Keratinocyte (primary cell): Measurements from ENCODE around the gene RNU6-1. TPM values are rescaled to one million over a fixed set of nuclear protein-coding genes. Genes with fewer than 3 reads are reported as not detected.

Experiments used
- DNase-seq: peaks from one replicate; pipeline ENCODE4 v3.0.0-alpha.2; 2011; ENCODE audit warnings: low read depth, missing footprints, low spot score
- FAIRE-seq: peaks from 2 replicates; lab custom pipeline; 2011; peaks lifted over from hg19 to GRCh38; lab: Jason Lieb, UNC
- H2AFZ ChIP-seq: 2 replicates; pipeline ENCODE4 v1.6.0; 2012; ENCODE audit warnings: low read length, control low read depth, inconsistent platforms; ENCODE audit not compliant: control insufficient read depth
- H3K27ac ChIP-seq: 2 replicates; pipeline ENCODE4 v1.5.1; 2011; ENCODE audit warnings: low read length; ENCODE audit not compliant: control insufficient read depth, insufficient read depth
- H3K27me3 ChIP-seq: 3 replicates; pipeline ENCODE4 v1.6.0; 2011; ENCODE audit warnings: low read length; ENCODE audit not compliant: control insufficient read depth, insufficient read depth; ENCODE audit errors: extremely low read depth
- H3K36me3 ChIP-seq, 2 experiments: 2 replicates in 1 of 2; 3 replicates in 1 of 2; pipeline ENCODE4 v1.5.1; 2011; ENCODE audit warnings: low read length in 2 of 2, mild to moderate bottlenecking in 1 of 2; ENCODE audit not compliant: control insufficient read depth in 2 of 2, insufficient read depth in 2 of 2; ENCODE audit errors: extremely low read depth in 1 of 2
- H3K4me1 ChIP-seq: 3 replicates; pipeline ENCODE4 v1.5.1; 2011; ENCODE audit warnings: low read length; ENCODE audit not compliant: control insufficient read depth, insufficient read depth; ENCODE audit errors: extremely low read depth
- H3K4me2 ChIP-seq: 3 replicates; pipeline ENCODE4 v1.6.0; 2011; ENCODE audit warnings: low read depth, low read length; ENCODE audit not compliant: control insufficient read depth, insufficient read depth; ENCODE audit errors: extremely low read depth
- H3K4me3 ChIP-seq, 3 experiments: fragments of 200-600 bp in 1 of 3; sonication (generic) in 1 of 3; 2 replicates in 2 of 3; 3 replicates in 1 of 3; pipeline ENCODE4 v1.5.1; 2011 to 2016; ENCODE audit warnings: low read length in 3 of 3, mild to moderate bottlenecking in 3 of 3, control low read depth in 2 of 3, inconsistent platforms in 1 of 3, low read depth in 1 of 3, mixed read lengths in 1 of 3, mixed run types in 1 of 3, moderate library complexity in 1 of 3; ENCODE audit not compliant: control insufficient read depth in 2 of 3, insufficient read depth in 2 of 3; ENCODE audit errors: extremely low read depth in 1 of 3
- H3K79me2 ChIP-seq: 2 replicates; pipeline ENCODE4 v1.6.0; 2012; ENCODE audit warnings: low read length; ENCODE audit not compliant: control insufficient read depth, insufficient read depth
- H3K9ac ChIP-seq: 3 replicates; pipeline ENCODE4 v1.6.0; 2011; ENCODE audit warnings: low read length; ENCODE audit not compliant: control insufficient read depth, insufficient read depth; ENCODE audit errors: extremely low read depth
- H3K9me1 ChIP-seq: 3 replicates; pipeline ENCODE4 v1.6.0; 2011; ENCODE audit warnings: low read length; ENCODE audit not compliant: control insufficient read depth, insufficient read depth; ENCODE audit errors: extremely low read depth
- H3K9me3 ChIP-seq: 2 replicates; pipeline ENCODE4 v1.5.1; 2012; ENCODE audit warnings: low read depth, low read length; ENCODE audit not compliant: control insufficient read depth
- H4K20me1 ChIP-seq: 3 replicates; pipeline ENCODE4 v1.6.0; 2011; ENCODE audit warnings: low read length; ENCODE audit not compliant: control insufficient read depth, insufficient read depth; ENCODE audit errors: extremely low read depth
- EZH2 ChIP-seq: IDR thresholded peaks from one replicate; pipeline ENCODE4 v1.6.1; 2012; ENCODE audit warnings: inconsistent platforms, mild to moderate bottlenecking, low read length, moderate library complexity
- dilution Hi-C: fragments of 300-500 bp; cut with MboI; formaldehyde crosslinking; loops from one replicate; pipeline ENCODE4 v1.7.0; 2020; ENCODE audit warnings: low sequenced_read_pairs; ENCODE audit not compliant: extremely low pct_ligation_motif_present
- polyA plus RNA-seq, 5 experiments: library from polyadenylated mRNA; depleted of rRNA in 3 of 5; stranded (reverse) in 3 of 5; stranded (forward) in 1 of 5; unstranded in 1 of 5; fragments of >200 nt; gene quantifications; 1 replicate in 1 of 5; 2 replicates in 3 of 5; 3 replicates in 1 of 5; pipeline versions ENCODE4 v1.2.1 to v1.2.3, GENCODE V29; 2011 to 2012; ENCODE audit warnings: missing spikeins in 2 of 5, low read depth in 1 of 5, low replicate concordance in 1 of 5
- TF ChIP-seq, protein P1 (sequence below), 3 experiments: IDR thresholded peaks in 1 of 3; conservative IDR thresholded peaks in 1 of 3; optimal IDR thresholded peaks in 1 of 3; 2 replicates in 2 of 3; 3 replicates in 1 of 3; pipeline versions ENCODE3 to v1.5.1; 2011; ENCODE audit warnings: low read length in 3 of 3, mild to moderate bottlenecking in 3 of 3, moderate library complexity in 2 of 3, control low read depth in 1 of 3, inconsistent platforms in 1 of 3; ENCODE audit not compliant: insufficient read depth in 2 of 3; ENCODE audit errors: extremely low read depth in 1 of 3

The RNU6-1 gene
- polyA plus RNA-seq, 1 donor (not counting 4 experiments of a cell fraction or from before 2014, with no cell fraction given) = not detected

GRCh38 chr15:67878712-67879206 is 38.9 kb upstream of the RNU6-1 start:
- FAIRE-seq = no peak
- H3K79me2 ChIP-seq = no peaks in the 10 kb centered on the region
- H3K4me2 ChIP-seq = no peak overlapping the region
- H3K4me3 ChIP-seq = no peak overlapping the region
- TF ChIP-seq EZH2 = no peak
- TF ChIP-seq, protein P1, sequence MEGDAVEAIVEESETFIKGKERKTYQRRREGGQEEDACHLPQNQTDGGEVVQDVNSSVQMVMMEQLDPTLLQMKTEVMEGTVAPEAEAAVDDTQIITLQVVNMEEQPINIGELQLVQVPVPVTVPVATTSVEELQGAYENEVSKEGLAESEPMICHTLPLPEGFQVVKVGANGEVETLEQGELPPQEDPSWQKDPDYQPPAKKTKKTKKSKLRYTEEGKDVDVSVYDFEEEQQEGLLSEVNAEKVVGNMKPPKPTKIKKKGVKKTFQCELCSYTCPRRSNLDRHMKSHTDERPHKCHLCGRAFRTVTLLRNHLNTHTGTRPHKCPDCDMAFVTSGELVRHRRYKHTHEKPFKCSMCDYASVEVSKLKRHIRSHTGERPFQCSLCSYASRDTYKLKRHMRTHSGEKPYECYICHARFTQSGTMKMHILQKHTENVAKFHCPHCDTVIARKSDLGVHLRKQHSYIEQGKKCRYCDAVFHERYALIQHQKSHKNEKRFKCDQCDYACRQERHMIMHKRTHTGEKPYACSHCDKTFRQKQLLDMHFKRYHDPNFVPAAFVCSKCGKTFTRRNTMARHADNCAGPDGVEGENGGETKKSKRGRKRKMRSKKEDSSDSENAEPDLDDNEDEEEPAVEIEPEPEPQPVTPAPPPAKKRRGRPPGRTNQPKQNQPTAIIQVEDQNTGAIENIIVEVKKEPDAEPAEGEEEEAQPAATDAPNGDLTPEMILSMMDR (optimal IDR thresholded peaks at IDR 0.05 in 1 of 3, IDR thresholded peaks at IDR 0.05 in 1 of 3, conservative IDR thresholded peaks at IDR 0.05 in 1 of 3; ENCODE audit: extremely low read depth in 1 of 3, insufficient read depth in 2 of 3, low read length in 3 of 3) = no peak
- H3K9ac ChIP-seq = no peak overlapping the region
- H4K20me1 ChIP-seq = no peaks in the 10 kb centered on the region
- no peak overlapping the region for H2AFZ ChIP-seq
- no peak overlapping the region for H3K27ac ChIP-seq
- DNase-seq = no peak
- H3K9me3 ChIP-seq = peaks cover under 1% of the 10 kb centered on the region
- H3K4me1 ChIP-seq = peaks cover 11% of the 10 kb centered on the region
- dilution Hi-C loops = no loop called here
- no peaks in the 10 kb centered on the region for H3K27me3 ChIP-seq
- H3K9me1 ChIP-seq = no peaks in the 10 kb centered on the region
- no peaks in the 10 kb centered on the region for H3K36me3 ChIP-seq

DNA sequence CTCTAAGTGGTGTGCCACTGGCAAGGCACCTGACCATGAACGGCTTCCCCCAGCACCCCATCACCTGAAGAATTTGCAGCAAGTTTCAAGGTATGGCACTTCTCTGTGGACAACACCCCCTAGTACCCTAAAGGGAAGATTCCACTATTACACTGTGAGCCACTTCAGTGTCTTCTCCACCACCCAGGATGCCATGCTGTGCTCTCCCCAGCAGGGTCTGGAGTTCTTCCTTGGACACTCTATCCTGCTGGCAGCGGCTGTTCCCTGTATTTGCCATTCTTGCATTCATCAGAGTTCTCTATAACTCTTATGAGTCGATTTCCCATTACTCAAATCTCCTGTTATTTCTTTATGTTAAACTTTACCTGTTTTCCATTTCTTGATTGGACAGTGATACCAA is 33.9 kb upstream of the RNU6-1 start:
- no peaks in the 10 kb centered on the region for H3K9me1 ChIP-seq
- no peaks in the 10 kb centered on the region for H3K27me3 ChIP-seq
- H2AFZ ChIP-seq = no peak overlapping the region
- no peak overlapping the region for H3K27ac ChIP-seq
- FAIRE-seq (no peak), DNase-seq (no peak)
- no peaks in the 10 kb centered on the region for H4K20me1 ChIP-seq
- no peaks in the 10 kb centered on the region for H3K36me3 ChIP-seq
- H3K4me1 ChIP-seq = no peaks in the 10 kb centered on the region
- H3K9me3 ChIP-seq = peaks cover 5% of the 10 kb centered on the region
- dilution Hi-C loops = no loop called here
- H3K4me2 ChIP-seq = no peak overlapping the region
- H3K9ac ChIP-seq = no peak overlapping the region
- no peaks in the 10 kb centered on the region for H3K79me2 ChIP-seq
- H3K4me3 ChIP-seq = no peak overlapping the region
- TF ChIP-seq, protein P1 (optimal IDR thresholded peaks at IDR 0.05 in 1 of 3, IDR thresholded peaks at IDR 0.05 in 1 of 3, conservative IDR thresholded peaks at IDR 0.05 in 1 of 3; ENCODE audit: extremely low read depth in 1 of 3, insufficient read depth in 2 of 3, low read length in 3 of 3) = no peak
- no peak for TF ChIP-seq EZH2
